Type B pancreatic cell (in vitro differentiated cells): ENCODE results near the gene CENPO. TPM values are rescaled to one million over a fixed set of nuclear protein-coding genes. Genes with fewer than 3 reads are reported as not detected.

Source experiments
- DNase-seq: peaks from one replicate; pipeline ENCODE4 v3.0.0; 2021; ENCODE audit warnings: mixed read lengths; ENCODE audit not compliant: unreplicated experiment; ENCODE audit errors: extremely low spot score
- H3K27ac Mint-ChIP-seq: 2 replicates; pipeline ENCODE4 v1.8.0; 2021; ENCODE audit warnings: mild to moderate bottlenecking, mixed read lengths
- H3K27me3 Mint-ChIP-seq: 2 replicates; pipeline ENCODE4 v1.8.0; 2021; ENCODE audit warnings: mixed read lengths
- H3K36me3 Mint-ChIP-seq: 2 replicates; pipeline ENCODE4 v1.8.0; 2021; ENCODE audit warnings: mixed read lengths
- H3K4me1 Mint-ChIP-seq: one replicate; pipeline ENCODE4 v1.8.0; 2021; ENCODE audit warnings: mixed read lengths; ENCODE audit not compliant: unreplicated experiment
- H3K4me3 Mint-ChIP-seq: 2 replicates; pipeline ENCODE4 v1.8.0; 2021; ENCODE audit warnings: mild to moderate bottlenecking, mixed read lengths
- H3K9me3 Mint-ChIP-seq: 2 replicates; pipeline ENCODE4 v1.8.0; 2021; ENCODE audit warnings: mixed read lengths
- CTCF ChIP-seq: fragments of 200-600 bp; sonication (generic); conservative IDR thresholded peaks from 2 replicates; pipeline ENCODE4 v1.5.0; 2021; ENCODE audit warnings: antibody characterized with exemption, mild to moderate bottlenecking
- long read RNA-seq: library from polyadenylated mRNA; unstranded; transcript quantifications from one replicate; pipeline ENCODE4 v2.0.0, GENCODE V29; 2020
- total RNA-seq: library from RNA; stranded (reverse); gene quantifications from 2 replicates; pipeline ENCODE4 v1.2.1, GENCODE V29; 2021; ENCODE audit warnings: low replicate concordance

CENPO gene
- 14.4 and 39.7 TPM in 2 replicates for total RNA-seq
- long read RNA-seq, full-length matches to known transcripts, result 2 of 11 reads
- long read RNA-seq, partial matches to known transcripts, result 3 of 11 reads
- long read RNA-seq, other reads (novel, unspliced or antisense), result 6 of 11 reads

DNA sequence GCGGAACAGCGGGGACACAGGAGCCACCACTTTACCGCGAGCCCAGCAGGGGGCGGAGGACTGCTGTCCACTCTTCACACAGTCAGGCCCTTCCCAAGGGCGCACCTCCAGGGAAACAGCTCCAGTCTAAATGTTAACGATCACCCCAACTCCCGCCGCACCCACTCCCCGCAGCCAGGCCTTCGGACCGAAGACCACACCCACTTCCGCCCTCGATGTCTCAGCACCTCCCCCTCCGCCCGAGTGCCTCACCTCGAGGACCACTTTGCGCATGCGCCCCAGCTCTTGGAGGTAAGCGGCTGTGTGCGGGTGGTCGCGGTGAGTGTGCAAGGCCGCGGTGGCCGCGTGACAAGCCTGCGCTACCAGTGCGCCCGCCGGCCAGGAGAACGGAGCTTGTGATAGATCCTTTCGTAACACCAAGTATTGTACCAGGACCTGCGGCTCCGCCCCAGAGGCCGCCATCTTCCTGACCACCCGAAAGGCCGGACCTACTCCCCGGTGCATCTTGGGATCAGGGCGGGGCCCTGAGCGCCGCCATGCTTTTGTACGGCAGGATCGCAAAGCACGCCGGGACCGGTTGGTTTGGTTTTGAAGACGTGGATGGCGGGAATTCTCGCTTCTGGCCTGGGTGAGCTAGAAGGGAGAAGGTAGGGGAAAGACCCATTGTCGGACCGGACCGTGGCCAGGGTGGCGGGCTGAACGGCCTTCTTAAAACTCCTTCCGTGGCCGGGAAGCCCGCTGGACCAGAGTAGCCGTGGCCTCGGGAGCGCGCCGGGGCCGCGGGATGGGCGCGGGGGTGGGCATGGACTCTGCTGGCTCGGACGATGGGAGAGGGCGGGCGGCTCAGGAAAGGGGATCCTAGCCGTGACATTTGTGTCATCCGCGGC lies at the start of gene CENPO, which contains the start of gene PTRHD1:
Gene CENPO, plus strand, starts transcription at position 552 of the 887 bp plus-strand sequence. CDS start 495 bp downstream, outside the sequence.
Gene PTRHD1, minus strand, starts transcription at position 518 of the 887 bp plus-strand sequence. Its CDS starts 14 bp downstream, at position 504.
- peak within 1 kb of the TSS; percentile 99 for H3K4me3 Mint-ChIP-seq
- H3K27ac Mint-ChIP-seq, result peak within 1 kb of the TSS; percentile 100
- peaks cover 20% of the 10 kb centered on the region for H3K4me1 Mint-ChIP-seq
- no peaks in the 10 kb centered on the region for H3K27me3 Mint-ChIP-seq
- TF ChIP-seq CTCF, result peak; percentile 75
- peaks cover 17% of the 10 kb centered on the region for H3K36me3 Mint-ChIP-seq
- DNase-seq, result peak; percentile 95
- H3K9me3 Mint-ChIP-seq, result no peaks in the 10 kb centered on the region

- Mint-ChIP-seq H3K4me3 (no peak overlapping the region), H3K36me3 (peaks cover 25% of the 10 kb centered on the region), H3K27ac (no peak overlapping the region), H3K9me3 (no peaks in the 10 kb centered on the region), H3K27me3 (no peaks in the 10 kb centered on the region), H3K4me1 (no peaks in the 10 kb centered on the region)
- no peak for DNase-seq
- TF ChIP-seq CTCF, result no peak
Measured at GRCh38 chr2:24743924-24744323, 49.3 kb upstream of the CENPO start.

- Mint-ChIP-seq H3K36me3 (peaks cover 25% of the 10 kb centered on the region), H3K27me3 (no peaks in the 10 kb centered on the region), H3K27ac (no peak overlapping the region), H3K9me3 (no peaks in the 10 kb centered on the region), H3K4me1 (no peaks in the 10 kb centered on the region), H3K4me3 (no peak overlapping the region)
- TF ChIP-seq CTCF, result no peak
- DNase-seq, result no peak
Measured at GRCh38 chr2:24744356-24744755, 48.9 kb upstream of the CENPO start.

DNA sequence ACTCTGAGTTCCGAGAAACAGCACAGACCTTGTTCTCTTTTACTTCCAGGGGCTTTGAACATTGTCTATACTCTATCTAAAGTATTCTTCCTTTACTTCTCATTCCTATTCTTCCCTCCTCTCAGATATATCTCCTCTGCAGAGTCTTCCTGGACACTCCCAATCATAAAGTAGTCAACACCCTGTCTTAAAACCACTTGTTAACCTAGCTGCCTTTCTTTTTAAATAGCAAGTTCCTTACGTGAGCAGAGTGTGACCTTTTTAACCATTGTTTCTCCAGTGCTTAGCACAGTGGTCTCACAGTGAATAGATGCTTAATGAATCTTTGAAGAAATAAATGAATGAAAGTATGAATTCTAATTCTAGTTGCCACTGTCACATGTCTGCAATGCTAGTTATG lies 47.4 kb upstream of the CENPO start:
- Mint-ChIP-seq H3K4me1 (no peaks in the 10 kb centered on the region), H3K9me3 (no peaks in the 10 kb centered on the region), H3K4me3 (no peak overlapping the region), H3K27me3 (no peaks in the 10 kb centered on the region), H3K36me3 (peaks cover 25% of the 10 kb centered on the region), H3K27ac (no peak overlapping the region)
- no peak for TF ChIP-seq CTCF
- DNase-seq, result no peak

DNA sequence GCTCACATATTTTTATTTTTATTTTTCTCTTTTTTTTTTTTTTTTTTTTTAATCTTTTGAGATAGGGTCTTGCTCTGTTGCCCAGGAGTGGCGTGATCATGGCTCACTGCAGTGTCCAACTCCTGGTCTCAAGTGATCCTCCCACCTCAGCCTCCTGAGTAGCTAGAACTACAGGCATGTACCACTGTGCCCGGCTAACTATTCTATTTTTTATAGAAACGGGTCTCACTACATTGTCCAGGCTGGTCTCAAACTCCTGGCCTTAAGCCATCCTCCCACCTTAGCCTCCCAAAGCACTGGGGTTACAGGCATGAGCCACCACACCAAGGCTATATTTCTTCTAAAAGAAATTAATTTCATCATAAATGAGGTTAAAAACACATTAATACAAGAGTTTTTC lies 45.9 kb upstream of the CENPO start:
- Mint-ChIP-seq H3K27me3 (no peaks in the 10 kb centered on the region), H3K36me3 (peaks cover 17% of the 10 kb centered on the region), H3K4me3 (no peak overlapping the region), H3K4me1 (no peaks in the 10 kb centered on the region), H3K9me3 (no peaks in the 10 kb centered on the region), H3K27ac (no peak overlapping the region)
- no peak for DNase-seq
- TF ChIP-seq CTCF, result no peak
